ENCODE data around the gene G0S2.

GRCh38 chr1:209661071-209661470 lies 14.1 kb upstream of the G0S2 start:
- TF ChIP-seq ZBTB49 (tag by site-specific recombination; IDR thresholded peaks at IDR 0.05; ENCODE audit: low read depth) (no peak), TSHZ1 (tag by site-specific recombination; IDR thresholded peaks at IDR 0.05; ENCODE audit: borderline replicate concordance) (no peak), ZNF548 (tag by site-specific recombination; IDR thresholded peaks at IDR 0.05) (no peak), ZFP41 (tag by site-specific recombination; IDR thresholded peaks at IDR 0.05; ENCODE audit: borderline replicate concordance) (no peak)
- TF ChIP-seq, protein P1, sequence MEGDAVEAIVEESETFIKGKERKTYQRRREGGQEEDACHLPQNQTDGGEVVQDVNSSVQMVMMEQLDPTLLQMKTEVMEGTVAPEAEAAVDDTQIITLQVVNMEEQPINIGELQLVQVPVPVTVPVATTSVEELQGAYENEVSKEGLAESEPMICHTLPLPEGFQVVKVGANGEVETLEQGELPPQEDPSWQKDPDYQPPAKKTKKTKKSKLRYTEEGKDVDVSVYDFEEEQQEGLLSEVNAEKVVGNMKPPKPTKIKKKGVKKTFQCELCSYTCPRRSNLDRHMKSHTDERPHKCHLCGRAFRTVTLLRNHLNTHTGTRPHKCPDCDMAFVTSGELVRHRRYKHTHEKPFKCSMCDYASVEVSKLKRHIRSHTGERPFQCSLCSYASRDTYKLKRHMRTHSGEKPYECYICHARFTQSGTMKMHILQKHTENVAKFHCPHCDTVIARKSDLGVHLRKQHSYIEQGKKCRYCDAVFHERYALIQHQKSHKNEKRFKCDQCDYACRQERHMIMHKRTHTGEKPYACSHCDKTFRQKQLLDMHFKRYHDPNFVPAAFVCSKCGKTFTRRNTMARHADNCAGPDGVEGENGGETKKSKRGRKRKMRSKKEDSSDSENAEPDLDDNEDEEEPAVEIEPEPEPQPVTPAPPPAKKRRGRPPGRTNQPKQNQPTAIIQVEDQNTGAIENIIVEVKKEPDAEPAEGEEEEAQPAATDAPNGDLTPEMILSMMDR (tag by site-specific recombination; IDR thresholded peaks at IDR 0.05), result no peak
